HepG2 (cell line): Measurements from ENCODE around the gene GSAP. TPM values are rescaled to one million over a fixed set of nuclear protein-coding genes. Genes with fewer than 3 reads are reported as not detected.

Source experiments
- ATAC-seq: fragments of 200-7000 bp; cut with Tn5 transposase; 3 replicates; pipeline ENCODE4 v1.9.1; 2020; ENCODE audit warnings: mild to moderate bottlenecking, moderate library complexity
- BruUV-seq: library from RNA; stranded (reverse); fragments of 400-500 nt; replicated peaks from 2 replicates; lab custom pipeline; 2021; lab: Mats Ljungman, UMichigan
- CTCF ChIA-PET: fragments of 300-600 bp; formaldehyde crosslinking; extraction: SDS; loops from one replicate; lab custom pipeline; 2021; ENCODE audit warnings: low total read pairs, inconsistent platforms, low intra/inter-chr PET ratio; lab: Yijun Ruan, JAX
- POLR2A ChIA-PET: fragments of 350-600 bp; sonication (Branson Sonifier 250); formaldehyde crosslinking; loops from one replicate; lab custom pipeline; 2020; ENCODE audit warnings: antibody characterized with exemption, inconsistent platforms; lab: Yijun Ruan, JAX
- DNase-seq: peaks from one replicate; pipeline ENCODE4 v3.0.0-alpha.2; 2015; ENCODE audit warnings: low spot score
- FAIRE-seq: peaks from 3 replicates; lab custom pipeline; 2011; peaks lifted over from hg19 to GRCh38; lab: Jason Lieb, UNC
- H2AFZ ChIP-seq: one replicate; pipeline ENCODE4 v1.6.1; 2011; ENCODE audit warnings: low read length, inconsistent platforms
- H3K27ac ChIP-seq: fragments of 300-600 bp; 3 replicates; pipeline ENCODE4 v1.8.0; 2011; ENCODE audit warnings: mixed run types, mild to moderate bottlenecking, mixed read lengths, low read length, inconsistent platforms; ENCODE audit not compliant: insufficient read depth; ENCODE audit errors: extremely low read length
- H3K27me3 ChIP-seq, 2 experiments: fragments of 200-600 bp in 1 of 2; 2 replicates in 1 of 2; 3 replicates in 1 of 2; pipeline versions ENCODE4 v1.6.0 to v1.8.0; 2011; ENCODE audit warnings: low read length in 2 of 2, mild to moderate bottlenecking in 2 of 2, moderate library complexity in 2 of 2, inconsistent platforms in 1 of 2; ENCODE audit not compliant: insufficient read depth in 2 of 2, control insufficient read depth in 1 of 2
- H3K36me3 ChIP-seq, 2 experiments: fragments of 200-600 bp in 1 of 2; replicated peaks in 1 of 2; 2 replicates in 1 of 2; 3 replicates in 1 of 2; pipeline versions ENCODE4 v1.5.1 to v1.8.0; 2011; ENCODE audit warnings: low read length in 2 of 2, inconsistent platforms in 1 of 2; ENCODE audit not compliant: insufficient read depth in 2 of 2, control insufficient read depth in 1 of 2
- H3K4me1 ChIP-seq: 2 replicates; pipeline ENCODE4 v1.5.1; 2012; ENCODE audit warnings: low read length, inconsistent platforms; ENCODE audit not compliant: insufficient read depth
- H3K4me2 ChIP-seq: 2 replicates; pipeline ENCODE4 v1.6.0; 2011; ENCODE audit warnings: low read depth, low read length, inconsistent platforms
- H3K4me3 ChIP-seq, 3 experiments: fragments of 200-600 bp in 1 of 3; sonication (generic), shearing (Covaris generic) in 1 of 3; replicated peaks in 1 of 3; 2 replicates each; pipeline ENCODE4 v1.5.1; 2011 to 2016; ENCODE audit warnings: low read length in 3 of 3, inconsistent platforms in 2 of 3, low read depth in 2 of 3, mild to moderate bottlenecking in 2 of 3, control low read depth in 1 of 3, mixed read lengths in 1 of 3; ENCODE audit not compliant: insufficient read depth in 1 of 3
- H3K79me2 ChIP-seq: one replicate; pipeline ENCODE4 v1.6.1; 2011; ENCODE audit warnings: low read length, inconsistent platforms; ENCODE audit not compliant: insufficient read depth
- H3K9ac ChIP-seq: 2 replicates; pipeline ENCODE4 v1.6.0; 2011; ENCODE audit warnings: mild to moderate bottlenecking, low read depth, low read length, inconsistent platforms; ENCODE audit not compliant: insufficient read depth
- H3K9me3 ChIP-seq: 2 replicates; pipeline ENCODE4 v1.5.1; 2012; ENCODE audit warnings: mild to moderate bottlenecking, low read length
- H4K20me1 ChIP-seq: 2 replicates; pipeline ENCODE4 v1.6.0; 2011; ENCODE audit warnings: inconsistent platforms, mild to moderate bottlenecking, low read length, moderate library complexity; ENCODE audit not compliant: insufficient read depth
- CEBPG ChIP-seq: IDR thresholded peaks from 2 replicates; pipeline ENCODE4 v1.6.1; 2016
- EP300 ChIP-seq, 3 experiments: sonication (generic) in 1 of 3; formaldehyde crosslinking in 1 of 3; IDR thresholded peaks; 2 replicates each; pipeline versions ENCODE4 v1.5.1 to v1.6.1; 2011 to 2020; ENCODE audit warnings: low read depth in 2 of 3, low read length in 2 of 3, borderline replicate concordance in 1 of 3, improper control_type of control experiment in 1 of 3, mild to moderate bottlenecking in 1 of 3, missing genetic modification reagents in 1 of 3, moderate library complexity in 1 of 3
- FOXA3 ChIP-seq: IDR thresholded peaks from 2 replicates; pipeline ENCODE4 v1.6.1; 2016; ENCODE audit warnings: missing genetic modification reagents, missing compliant biosample characterization
- GATAD2A ChIP-seq: IDR thresholded peaks from 2 replicates; pipeline ENCODE4 v1.6.1; 2016
- HMGA1 ChIP-seq: sonication (generic); formaldehyde crosslinking; conservative IDR thresholded peaks from 2 replicates; pipeline ENCODE4 v1.4.0; 2020; ENCODE audit warnings: missing genetic modification reagents
- KDM6A ChIP-seq: IDR thresholded peaks from 2 replicates; pipeline ENCODE4 v1.6.1; 2016; ENCODE audit warnings: low read depth
- NR2F6 ChIP-seq, 2 experiments: IDR thresholded peaks; 2 replicates each; pipeline ENCODE4 v1.6.1; 2016; ENCODE audit warnings: antibody characterized with exemption in 1 of 2, mild to moderate bottlenecking in 1 of 2
- RAD21 ChIP-seq: fragments of 450-650 bp; formaldehyde crosslinking; IDR thresholded peaks from 2 replicates; pipeline ENCODE4 v1.5.0; 2020; ENCODE audit warnings: mild to moderate bottlenecking
- SMC3 ChIP-seq: IDR thresholded peaks from 2 replicates; pipeline ENCODE4 v1.6.1; 2011; ENCODE audit warnings: low read length, improper control_type of control experiment
- STAG1 ChIP-seq: sonication (generic); formaldehyde crosslinking; IDR thresholded peaks from 2 replicates; pipeline ENCODE4 v1.4.0; 2020; ENCODE audit warnings: missing genetic modification reagents
- TCF7 ChIP-seq: sonication (generic); IDR thresholded peaks from 2 replicates; pipeline ENCODE4 v1.6.1; 2016; ENCODE audit warnings: antibody characterized with exemption, low read depth
- ZNF614 ChIP-seq: IDR thresholded peaks from 2 replicates; pipeline ENCODE4 v1.6.1; 2018; ENCODE audit warnings: missing biosample characterization, missing genetic modification reagents, inconsistent platforms, borderline replicate concordance
- ZNF644 ChIP-seq: IDR thresholded peaks from 2 replicates; pipeline ENCODE4 v1.6.1; 2016; ENCODE audit warnings: low read depth
- ZNF660 ChIP-seq: sonication (generic); formaldehyde crosslinking; IDR thresholded peaks from 2 replicates; pipeline ENCODE4 v1.5.1; 2020; ENCODE audit warnings: mild to moderate bottlenecking, low read depth, missing genetic modification reagents, borderline replicate concordance
- WGBS: methylation state at CpG from one replicate; pipeline ENCODE4 v1.1.6; 2017; ENCODE audit warnings: low lambda C conversion rate; 5-methylcytosine and 5-hydroxymethylcytosine counted together
- in situ Hi-C: cut with HindIII; loops from 2 replicates; pipeline ENCODE4 v1.10.0; 2017; ENCODE audit warnings: low pct_unique_long_range_greater_than_20kb; ENCODE audit not compliant: extremely low pct_ligation_motif_present
- intact Hi-C: fragments of 100-400 bp; cut with micrococcal nuclease; formaldehyde crosslinking; loops from one replicate; pipeline ENCODE4 v1.10.0; 2022; ENCODE audit not compliant: unreplicated experiment
- polyA plus RNA-seq, 8 experiments: library from polyadenylated mRNA; depleted of rRNA in 3 of 8; stranded (reverse) in 7 of 8; unstranded in 1 of 8; fragments of >200 nt; fragmentation: Illumina TruSeq in 4 of 8; extraction: Trizol in 4 of 8; gene quantifications; 2 replicates each; pipeline versions ENCODE4 v1.2.1 to v1.2.3, GENCODE V29; 2011 to 2016; ENCODE audit warnings: low read depth in 4 of 8, missing spikeins in 1 of 8, mixed read lengths in 1 of 8; ENCODE audit not compliant: insufficient read depth in 1 of 8
- total RNA-seq, 5 experiments: library from RNA; depleted of rRNA; stranded (reverse); fragments of >200 nt; fragmentation: Illumina TruSeq; extraction: Trizol; gene quantifications; 2 replicates each; pipeline ENCODE4 v1.2.3, GENCODE V29; 2016; ENCODE audit warnings: low read depth in 1 of 5
- TF ChIP-seq, protein P1 (sequence below): sonication (generic); formaldehyde crosslinking; IDR thresholded peaks from 2 replicates; pipeline ENCODE4 v1.5.0; 2020; ENCODE audit warnings: missing genetic modification reagents
- TF ChIP-seq, protein P2 (sequence below): IDR thresholded peaks from 2 replicates; pipeline ENCODE4 v1.6.1; 2018; ENCODE audit warnings: missing genetic modification reagents, mild to moderate bottlenecking, missing compliant biosample characterization
- TF ChIP-seq, protein P3 (sequence below): IDR thresholded peaks from 2 replicates; pipeline ENCODE4 v1.4.0; 2020; ENCODE audit warnings: mild to moderate bottlenecking, missing genetic modification reagents
- TF ChIP-seq, protein P4 (sequence below): IDR thresholded peaks from 2 replicates; pipeline ENCODE4 v1.6.1; 2016

The GSAP gene
- total and polyA plus RNA-seq, 2 of the 13 experiments (the other 11 are each of a cell fraction or from before 2014, with no cell fraction given), result 34.6 to 40.6 TPM

DNA sequence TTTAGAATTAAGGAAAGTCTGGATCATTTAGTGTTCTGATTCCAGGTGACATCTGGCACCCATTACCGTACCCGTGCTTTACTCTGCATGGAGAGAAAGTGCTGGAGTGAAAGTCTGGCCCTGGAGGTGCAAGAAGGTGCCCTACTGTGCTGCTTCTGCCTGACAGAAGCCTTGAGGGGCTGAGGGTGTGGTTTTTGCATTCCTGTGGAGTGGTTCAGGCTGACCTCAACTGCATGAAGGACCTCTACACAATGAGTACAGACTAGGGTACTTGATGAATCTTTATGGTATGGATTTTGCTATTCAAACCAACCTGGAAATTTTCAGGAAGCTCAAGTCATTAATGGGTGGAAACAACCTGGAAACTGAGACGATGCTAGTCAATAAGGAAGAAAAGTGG lies 45.1 kb upstream of the GSAP start (continued):
- TF ChIP-seq, protein P1, sequence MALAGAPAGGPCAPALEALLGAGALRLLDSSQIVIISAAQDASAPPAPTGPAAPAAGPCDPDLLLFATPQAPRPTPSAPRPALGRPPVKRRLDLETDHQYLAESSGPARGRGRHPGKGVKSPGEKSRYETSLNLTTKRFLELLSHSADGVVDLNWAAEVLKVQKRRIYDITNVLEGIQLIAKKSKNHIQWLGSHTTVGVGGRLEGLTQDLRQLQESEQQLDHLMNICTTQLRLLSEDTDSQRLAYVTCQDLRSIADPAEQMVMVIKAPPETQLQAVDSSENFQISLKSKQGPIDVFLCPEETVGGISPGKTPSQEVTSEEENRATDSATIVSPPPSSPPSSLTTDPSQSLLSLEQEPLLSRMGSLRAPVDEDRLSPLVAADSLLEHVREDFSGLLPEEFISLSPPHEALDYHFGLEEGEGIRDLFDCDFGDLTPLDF (CRISPR knock-in tag), result no peak
- no peak for TF ChIP-seq HMGA1 (CRISPR knock-in tag)

DNA sequence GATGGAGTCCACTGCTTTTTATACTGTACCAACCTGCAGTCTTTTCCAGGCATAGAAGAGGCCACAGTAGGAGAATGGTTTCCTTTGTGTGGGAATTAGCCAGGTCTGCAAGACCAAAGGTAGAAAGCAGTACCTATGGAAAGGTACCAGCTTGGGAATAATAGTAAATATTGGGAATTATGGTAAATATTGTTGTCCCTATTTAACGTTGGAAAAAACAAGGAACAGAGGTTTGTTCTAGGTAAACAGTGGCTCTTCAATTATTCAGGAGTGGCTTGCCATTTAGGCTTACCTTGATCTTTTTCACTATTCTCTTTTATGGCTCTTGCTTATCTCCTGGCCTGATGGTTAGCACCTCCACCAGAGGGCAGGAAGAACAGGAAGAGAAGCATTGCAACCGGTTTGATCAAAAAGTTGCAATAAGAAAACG lies 43.9 kb upstream of the GSAP start:
- peak overlapping the region in 1 of 3 experiments; percentile 23; a peak in 3 of 6 replicates for H3K4me3 ChIP-seq
- BruUV-seq, result no TSS peak
- no peaks in the 10 kb centered on the region for H3K27me3 ChIP-seq
- WGBS, result 2% methylated on average over 3 of the region's 3 CpGs
- H3K4me2 ChIP-seq, result peak overlapping the region; percentile 70
- peak overlapping the region; percentile 10; the same call in 1 of the 2 replicates for H3K9ac ChIP-seq
- DNase-seq, result peak; percentile 80
- no peaks in the 10 kb centered on the region for H3K36me3 ChIP-seq
- POLR2A ChIA-PET, result no interaction called here
- H4K20me1 ChIP-seq, result no peaks in the 10 kb centered on the region
- peak; percentile 83 for ATAC-seq
- intact Hi-C loops (loop anchor here (1.0 kb wide), 2 partner anchors 19 to 78 kb away; no protein-coding TSS in a partner anchor), in situ Hi-C loops (no loop called here)
- H2AFZ ChIP-seq, result no peak overlapping the region
- H3K27ac ChIP-seq, result peak overlapping the region; percentile 68
- H3K79me2 ChIP-seq, result no peaks in the 10 kb centered on the region
- CTCF ChIA-PET, result no interaction called here
- no peaks in the 10 kb centered on the region for H3K9me3 ChIP-seq
- FAIRE-seq, result peak; percentile 72
- peaks cover 68% of the 10 kb centered on the region for H3K4me1 ChIP-seq
- TF ChIP-seq ZNF644 (CRISPR knock-in tag) (peak; percentile 65), RAD21 (CRISPR knock-in tag) (peak; percentile 59), EP300 (IDR thresholded peaks at IDR 0.05; ENCODE audit: low read depth in 2 of 2, low read length in 2 of 2) (peak in 1 of 2 experiments; percentile 69; a peak in 2 of 4 replicates), EP300 (CRISPR knock-in tag; IDR thresholded peaks at IDR 0.05; ENCODE audit: borderline replicate concordance) (no peak), KDM6A (CRISPR knock-in tag) (no peak), NR2F6 (IDR thresholded peaks at IDR 0.05) (no peak), NR2F6 (CRISPR knock-in tag; IDR thresholded peaks at IDR 0.05) (peak; percentile 33; the same call in 1 of the 2 replicates), SMC3 (peak; percentile 69), GATAD2A (peak; percentile 26; the same call in 1 of the 2 replicates), ZNF660 (CRISPR knock-in tag) (no peak), CEBPG (peak; percentile 42; the same call in 1 of the 2 replicates), TCF7 (peak; percentile 33; the same call in 1 of the 2 replicates), FOXA3 (CRISPR knock-in tag) (peak; percentile 53), STAG1 (CRISPR knock-in tag) (peak; percentile 59), ZNF614 (CRISPR knock-in tag) (0 out of 2 replicates have a peak, but pooled peaks have one; percentile 26)
- TF ChIP-seq, protein P2, sequence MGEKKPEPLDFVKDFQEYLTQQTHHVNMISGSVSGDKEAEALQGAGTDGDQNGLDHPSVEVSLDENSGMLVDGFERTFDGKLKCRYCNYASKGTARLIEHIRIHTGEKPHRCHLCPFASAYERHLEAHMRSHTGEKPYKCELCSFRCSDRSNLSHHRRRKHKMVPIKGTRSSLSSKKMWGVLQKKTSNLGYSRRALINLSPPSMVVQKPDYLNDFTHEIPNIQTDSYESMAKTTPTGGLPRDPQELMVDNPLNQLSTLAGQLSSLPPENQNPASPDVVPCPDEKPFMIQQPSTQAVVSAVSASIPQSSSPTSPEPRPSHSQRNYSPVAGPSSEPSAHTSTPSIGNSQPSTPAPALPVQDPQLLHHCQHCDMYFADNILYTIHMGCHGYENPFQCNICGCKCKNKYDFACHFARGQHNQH (CRISPR knock-in tag), result no peak
- TF ChIP-seq, protein P3, sequence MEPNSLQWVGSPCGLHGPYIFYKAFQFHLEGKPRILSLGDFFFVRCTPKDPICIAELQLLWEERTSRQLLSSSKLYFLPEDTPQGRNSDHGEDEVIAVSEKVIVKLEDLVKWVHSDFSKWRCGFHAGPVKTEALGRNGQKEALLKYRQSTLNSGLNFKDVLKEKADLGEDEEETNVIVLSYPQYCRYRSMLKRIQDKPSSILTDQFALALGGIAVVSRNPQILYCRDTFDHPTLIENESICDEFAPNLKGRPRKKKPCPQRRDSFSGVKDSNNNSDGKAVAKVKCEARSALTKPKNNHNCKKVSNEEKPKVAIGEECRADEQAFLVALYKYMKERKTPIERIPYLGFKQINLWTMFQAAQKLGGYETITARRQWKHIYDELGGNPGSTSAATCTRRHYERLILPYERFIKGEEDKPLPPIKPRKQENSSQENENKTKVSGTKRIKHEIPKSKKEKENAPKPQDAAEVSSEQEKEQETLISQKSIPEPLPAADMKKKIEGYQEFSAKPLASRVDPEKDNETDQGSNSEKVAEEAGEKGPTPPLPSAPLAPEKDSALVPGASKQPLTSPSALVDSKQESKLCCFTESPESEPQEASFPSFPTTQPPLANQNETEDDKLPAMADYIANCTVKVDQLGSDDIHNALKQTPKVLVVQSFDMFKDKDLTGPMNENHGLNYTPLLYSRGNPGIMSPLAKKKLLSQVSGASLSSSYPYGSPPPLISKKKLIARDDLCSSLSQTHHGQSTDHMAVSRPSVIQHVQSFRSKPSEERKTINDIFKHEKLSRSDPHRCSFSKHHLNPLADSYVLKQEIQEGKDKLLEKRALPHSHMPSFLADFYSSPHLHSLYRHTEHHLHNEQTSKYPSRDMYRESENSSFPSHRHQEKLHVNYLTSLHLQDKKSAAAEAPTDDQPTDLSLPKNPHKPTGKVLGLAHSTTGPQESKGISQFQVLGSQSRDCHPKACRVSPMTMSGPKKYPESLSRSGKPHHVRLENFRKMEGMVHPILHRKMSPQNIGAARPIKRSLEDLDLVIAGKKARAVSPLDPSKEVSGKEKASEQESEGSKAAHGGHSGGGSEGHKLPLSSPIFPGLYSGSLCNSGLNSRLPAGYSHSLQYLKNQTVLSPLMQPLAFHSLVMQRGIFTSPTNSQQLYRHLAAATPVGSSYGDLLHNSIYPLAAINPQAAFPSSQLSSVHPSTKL (CRISPR knock-in tag), result peak; percentile 48; the same call in 1 of the 2 replicates
- TF ChIP-seq, protein P4, sequence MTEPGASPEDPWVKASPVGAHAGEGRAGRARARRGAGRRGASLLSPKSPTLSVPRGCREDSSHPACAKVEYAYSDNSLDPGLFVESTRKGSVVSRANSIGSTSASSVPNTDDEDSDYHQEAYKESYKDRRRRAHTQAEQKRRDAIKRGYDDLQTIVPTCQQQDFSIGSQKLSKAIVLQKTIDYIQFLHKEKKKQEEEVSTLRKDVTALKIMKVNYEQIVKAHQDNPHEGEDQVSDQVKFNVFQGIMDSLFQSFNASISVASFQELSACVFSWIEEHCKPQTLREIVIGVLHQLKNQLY (CRISPR knock-in tag), result 0 out of 2 replicates have a peak, but pooled peaks have one; percentile 28
